Mammary epithelial cell (primary cell): ENCODE results near the gene MAPK4.

Source experiments
- EZH2 ChIP-seq: IDR thresholded peaks from 2 replicates; pipeline ENCODE4 v1.6.1; 2012; ENCODE audit warnings: low read length, inconsistent platforms, borderline replicate concordance
- TF ChIP-seq, protein P1 (sequence below), 2 donors: IDR thresholded peaks in 1 of 2; conservative IDR thresholded peaks in 1 of 2; 2 replicates each; pipeline ENCODE4 v1.5.1; 2011 to 2012; ENCODE audit warnings: inconsistent platforms in 2 of 2, low read length in 2 of 2, mild to moderate bottlenecking in 2 of 2, control low read depth in 1 of 2, low read depth in 1 of 2; ENCODE audit not compliant: insufficient read depth in 1 of 2; ENCODE audit errors: extremely low read depth in 1 of 2

DNA sequence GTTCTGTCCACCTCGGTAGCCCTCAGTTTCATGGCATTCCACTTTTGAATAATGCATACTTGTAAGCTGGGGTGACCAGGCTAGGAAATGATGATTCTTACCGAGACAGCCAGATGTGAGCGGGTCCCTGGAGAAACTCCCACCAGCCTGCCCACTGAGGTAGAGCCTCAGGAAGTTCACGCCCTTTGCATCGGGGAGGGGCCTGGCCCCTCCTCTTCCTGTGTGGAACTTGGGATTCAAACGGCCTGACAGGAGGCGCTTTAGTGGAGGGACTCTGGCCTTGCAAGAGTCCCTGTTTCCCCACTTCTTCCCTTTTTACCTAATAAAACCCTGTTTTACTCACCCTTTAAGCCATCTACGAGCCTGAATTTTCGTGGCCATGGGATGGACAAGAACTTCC is 215.3 kb downstream of the MAPK4 start:
- TF ChIP-seq, protein P1, sequence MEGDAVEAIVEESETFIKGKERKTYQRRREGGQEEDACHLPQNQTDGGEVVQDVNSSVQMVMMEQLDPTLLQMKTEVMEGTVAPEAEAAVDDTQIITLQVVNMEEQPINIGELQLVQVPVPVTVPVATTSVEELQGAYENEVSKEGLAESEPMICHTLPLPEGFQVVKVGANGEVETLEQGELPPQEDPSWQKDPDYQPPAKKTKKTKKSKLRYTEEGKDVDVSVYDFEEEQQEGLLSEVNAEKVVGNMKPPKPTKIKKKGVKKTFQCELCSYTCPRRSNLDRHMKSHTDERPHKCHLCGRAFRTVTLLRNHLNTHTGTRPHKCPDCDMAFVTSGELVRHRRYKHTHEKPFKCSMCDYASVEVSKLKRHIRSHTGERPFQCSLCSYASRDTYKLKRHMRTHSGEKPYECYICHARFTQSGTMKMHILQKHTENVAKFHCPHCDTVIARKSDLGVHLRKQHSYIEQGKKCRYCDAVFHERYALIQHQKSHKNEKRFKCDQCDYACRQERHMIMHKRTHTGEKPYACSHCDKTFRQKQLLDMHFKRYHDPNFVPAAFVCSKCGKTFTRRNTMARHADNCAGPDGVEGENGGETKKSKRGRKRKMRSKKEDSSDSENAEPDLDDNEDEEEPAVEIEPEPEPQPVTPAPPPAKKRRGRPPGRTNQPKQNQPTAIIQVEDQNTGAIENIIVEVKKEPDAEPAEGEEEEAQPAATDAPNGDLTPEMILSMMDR (conservative IDR thresholded peaks at IDR 0.05 in 1 of 2, IDR thresholded peaks at IDR 0.05 in 1 of 2; ENCODE audit: extremely low read depth in 1 of 2, insufficient read depth in 1 of 2, low read depth in 1 of 2, low read length in 2 of 2) = no peak
- TF ChIP-seq EZH2 = no peak
